SK-N-SH treated with all-trans-retinoic acid at 6 μM for 48 hours (cell line): ENCODE data around the gene ATP7B.
A peak's percentile ranks its signal among the peaks of the same experiment; 100 is the strongest.

Experiments used
- ATAC-seq: fragments of 200-7000 bp; cut with Tn5 transposase; 3 replicates; pipeline ENCODE4 v1.9.1; 2020; ENCODE audit warnings: mild to moderate bottlenecking, moderate library complexity
- ARNTL ChIP-seq: fragments of 450-650 bp; formaldehyde crosslinking; IDR thresholded peaks from 2 replicates; pipeline ENCODE4 v1.5.0; 2020; ENCODE audit warnings: low read depth, mild to moderate bottlenecking, moderate library complexity, borderline replicate concordance
- BACH2 ChIP-seq: fragments of 250-450 bp; sonication (Bioruptor Pico); IDR thresholded peaks from 2 replicates; pipeline ENCODE4 v1.9.0; 2021; ENCODE audit warnings: mild to moderate bottlenecking, borderline replicate concordance
- CSDC2 ChIP-seq: fragments of 250-450 bp; sonication (Bioruptor Pico); IDR thresholded peaks from 2 replicates; pipeline ENCODE4 v1.5.0; 2020; ENCODE audit warnings: mild to moderate bottlenecking, moderate library complexity
- CSRNP3 ChIP-seq: fragments of 250-450 bp; sonication (Bioruptor Pico); IDR thresholded peaks from 2 replicates; pipeline ENCODE4 v1.5.1; 2021; ENCODE audit warnings: mild to moderate bottlenecking, moderate library complexity
- ESRRG ChIP-seq: fragments of 250-450 bp; sonication (Bioruptor Pico); IDR thresholded peaks from 2 replicates; pipeline ENCODE4 v1.6.1; 2021; ENCODE audit warnings: mild to moderate bottlenecking
- GLIS3 ChIP-seq: fragments of 250-450 bp; sonication (Bioruptor Pico); IDR thresholded peaks from 2 replicates; pipeline ENCODE4 v1.5.0; 2020; ENCODE audit warnings: mild to moderate bottlenecking, moderate library complexity
- ISL1 ChIP-seq: fragments of 250-450 bp; sonication (Bioruptor Pico); IDR thresholded peaks from 2 replicates; pipeline ENCODE4 v2.1.2; 2022; ENCODE audit warnings: mild to moderate bottlenecking, moderate library complexity
- OSR1 ChIP-seq: fragments of 250-450 bp; sonication (Bioruptor Pico); IDR thresholded peaks from 2 replicates; pipeline ENCODE4 v1.8.0; 2022; ENCODE audit warnings: moderate library complexity, mild to moderate bottlenecking, inconsistent platforms
- RARB ChIP-seq: fragments of 250-450 bp; sonication (Bioruptor Pico); IDR thresholded peaks from 2 replicates; pipeline ENCODE4 v1.8.0; 2021; ENCODE audit warnings: mild to moderate bottlenecking, moderate library complexity
- SNAI2 ChIP-seq: fragments of 250-450 bp; sonication (Bioruptor Pico); IDR thresholded peaks from 2 replicates; pipeline ENCODE4 v1.5.0; 2020; ENCODE audit warnings: mild to moderate bottlenecking, moderate library complexity
- TCF4 ChIP-seq: fragments of 250-450 bp; sonication (Bioruptor Pico); IDR thresholded peaks from 2 replicates; pipeline ENCODE4 v1.8.0; 2021; ENCODE audit warnings: mild to moderate bottlenecking, moderate library complexity, borderline replicate concordance
- ZC3H10 ChIP-seq: fragments of 250-450 bp; sonication (Bioruptor Pico); IDR thresholded peaks from 2 replicates; pipeline ENCODE4 v1.5.1; 2021; ENCODE audit warnings: mild to moderate bottlenecking, moderate library complexity
- ZFP30 ChIP-seq: fragments of 450-650 bp; formaldehyde crosslinking; IDR thresholded peaks from 2 replicates; pipeline ENCODE4 v1.5.0; 2022; ENCODE audit warnings: mild to moderate bottlenecking, moderate library complexity
- ZNF565 ChIP-seq: fragments of 450-650 bp; formaldehyde crosslinking; conservative IDR thresholded peaks from 2 replicates; pipeline ENCODE4 v1.5.0; 2020; ENCODE audit warnings: low read depth, mild to moderate bottlenecking, moderate library complexity
- ZNF70 ChIP-seq: fragments of 450-650 bp; formaldehyde crosslinking; IDR thresholded peaks from 2 replicates; pipeline ENCODE4 v1.5.0; 2020; ENCODE audit warnings: mild to moderate bottlenecking, moderate library complexity
- ZNF8 ChIP-seq: fragments of 450-650 bp; formaldehyde crosslinking; IDR thresholded peaks from 2 replicates; pipeline ENCODE4 v1.5.0; 2020; ENCODE audit warnings: mild to moderate bottlenecking, moderate library complexity
- TF ChIP-seq, protein P1 (sequence below): fragments of 250-450 bp; sonication (Bioruptor Pico); IDR thresholded peaks from 2 replicates; pipeline ENCODE4 v1.5.1; 2020; ENCODE audit warnings: low read depth, mild to moderate bottlenecking, moderate library complexity
- TF ChIP-seq, protein P2 (sequence below): fragments of 250-450 bp; sonication (Bioruptor Pico); IDR thresholded peaks from 2 replicates; pipeline ENCODE4 v1.5.0; 2020; ENCODE audit warnings: mild to moderate bottlenecking, moderate library complexity
- TF ChIP-seq, protein P3 (sequence below): fragments of 250-450 bp; sonication (Bioruptor Pico); IDR thresholded peaks from 2 replicates; pipeline ENCODE4 v1.8.0; 2020; ENCODE audit warnings: mild to moderate bottlenecking, moderate library complexity, borderline replicate concordance

ATP7B gene

GRCh38 chr13:52012512-52012836 lies 1.2 kb upstream of the ATP7B start:
- ATAC-seq, result no peak; the same call in 2 of the 3 replicates
- no peak for TF ChIP-seq ZFP30 (CRISPR knock-in tag)
- no peak for TF ChIP-seq CSRNP3 (CRISPR knock-in tag)
- TF ChIP-seq SNAI2 (CRISPR knock-in tag), result no peak
- no peak for TF ChIP-seq ZC3H10 (CRISPR knock-in tag)
- TF ChIP-seq GLIS3 (CRISPR knock-in tag), result no peak
- TF ChIP-seq ZNF565, result no peak
- TF ChIP-seq RARB (CRISPR knock-in tag), result no peak
- TF ChIP-seq ARNTL, result no peak
- TF ChIP-seq, protein P1, sequence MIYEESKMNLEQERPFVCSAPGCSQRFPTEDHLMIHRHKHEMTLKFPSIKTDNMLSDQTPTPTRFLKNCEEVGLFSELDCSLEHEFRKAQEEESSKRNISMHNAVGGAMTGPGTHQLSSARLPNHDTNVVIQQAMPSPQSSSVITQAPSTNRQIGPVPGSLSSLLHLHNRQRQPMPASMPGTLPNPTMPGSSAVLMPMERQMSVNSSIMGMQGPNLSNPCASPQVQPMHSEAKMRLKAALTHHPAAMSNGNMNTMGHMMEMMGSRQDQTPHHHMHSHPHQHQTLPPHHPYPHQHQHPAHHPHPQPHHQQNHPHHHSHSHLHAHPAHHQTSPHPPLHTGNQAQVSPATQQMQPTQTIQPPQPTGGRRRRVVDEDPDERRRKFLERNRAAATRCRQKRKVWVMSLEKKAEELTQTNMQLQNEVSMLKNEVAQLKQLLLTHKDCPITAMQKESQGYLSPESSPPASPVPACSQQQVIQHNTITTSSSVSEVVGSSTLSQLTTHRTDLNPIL (CRISPR knock-in tag), result no peak
- TF ChIP-seq BACH2 (CRISPR knock-in tag), result no peak
- TF ChIP-seq, all 23 proteins: peak for 0

- TF ChIP-seq RARB (CRISPR knock-in tag) (no peak), GLIS3 (CRISPR knock-in tag) (no peak)
- ATAC-seq, result peak; percentile 98
Measured at GRCh38 chr13:52011632-52012511, 622 bp upstream of the ATP7B start, which contains the start of gene ALG11. Gene ALG11, plus strand, starts transcription at chr13:52012398. Its CDS starts 21 bp downstream, at chr13:52012419.

DNA sequence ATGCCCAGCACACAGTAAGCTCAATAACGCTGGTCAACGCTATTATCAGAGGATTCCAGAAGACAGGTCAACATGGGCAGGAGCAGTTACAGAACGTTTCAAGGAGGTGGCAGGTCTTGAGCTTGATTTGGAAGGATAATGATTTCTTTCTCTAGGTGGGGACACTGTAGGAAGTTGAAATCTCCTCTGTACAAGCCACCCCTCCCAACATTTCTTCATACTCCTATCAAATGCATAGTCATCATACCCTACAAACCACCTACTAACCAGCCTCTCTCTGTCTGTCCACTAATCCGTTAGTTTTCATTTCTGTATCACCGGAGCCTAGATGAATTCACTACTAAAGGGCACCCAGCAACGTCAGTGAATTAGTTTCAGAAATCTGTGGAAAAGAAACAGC lies 1.3 kb downstream of the ATP7B start:
- TF ChIP-seq, protein P1 (CRISPR knock-in tag), result no peak
- no peak for TF ChIP-seq ZC3H10 (CRISPR knock-in tag)
- no peak for TF ChIP-seq ZNF70
- TF ChIP-seq ZNF565, result no peak
- no peak for TF ChIP-seq OSR1 (CRISPR knock-in tag)
- TF ChIP-seq ESRRG (CRISPR knock-in tag), result no peak
- TF ChIP-seq ISL1, result no peak
- no peak for TF ChIP-seq ZNF8 (CRISPR knock-in tag)
- TF ChIP-seq CSRNP3 (CRISPR knock-in tag), result no peak

DNA sequence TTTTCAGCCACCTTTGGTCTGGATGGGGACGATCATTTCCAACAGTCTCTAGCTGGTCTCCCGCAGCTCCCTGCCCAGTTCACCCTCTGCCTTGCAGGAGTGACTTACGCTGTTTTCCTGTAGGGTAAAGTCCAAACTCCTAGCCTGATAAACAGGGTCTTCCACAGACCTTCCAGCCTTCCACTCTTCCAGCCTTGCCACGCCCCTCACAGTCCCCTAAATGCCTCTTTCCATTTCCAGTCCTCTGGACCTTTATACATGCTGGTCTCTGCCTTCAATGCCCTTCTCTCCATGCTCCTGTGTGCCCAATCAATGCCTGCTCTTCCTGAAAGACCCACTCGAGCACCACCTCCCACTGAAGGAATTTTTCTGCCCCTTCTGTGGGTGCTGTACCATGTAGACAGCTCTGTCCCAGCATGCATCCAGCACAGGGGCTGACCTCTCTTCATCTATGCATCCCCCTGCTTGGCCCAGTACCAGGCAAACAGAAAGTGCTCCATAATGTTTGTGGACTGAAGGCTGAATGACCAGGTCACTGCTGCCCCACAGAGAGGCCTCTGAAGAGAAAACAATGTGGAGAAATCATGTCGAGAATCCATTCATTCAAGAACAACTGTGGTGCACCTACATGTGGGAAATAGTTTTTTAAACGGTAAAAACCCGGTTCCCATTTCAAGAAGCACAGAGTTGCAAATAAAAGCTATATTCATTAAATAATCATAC lies 4.6 kb downstream of the ATP7B start:
- ATAC-seq, result no peak
- TF ChIP-seq TCF4 (CRISPR knock-in tag) (no peak), ESRRG (CRISPR knock-in tag) (no peak), BACH2 (CRISPR knock-in tag) (no peak), ZC3H10 (CRISPR knock-in tag) (no peak), ZNF70 (no peak), ZNF565 (no peak), ARNTL (no peak), GLIS3 (CRISPR knock-in tag) (no peak), CSDC2 (CRISPR knock-in tag) (no peak)
- TF ChIP-seq, protein P1 (CRISPR knock-in tag), result no peak
- TF ChIP-seq, protein P2, sequence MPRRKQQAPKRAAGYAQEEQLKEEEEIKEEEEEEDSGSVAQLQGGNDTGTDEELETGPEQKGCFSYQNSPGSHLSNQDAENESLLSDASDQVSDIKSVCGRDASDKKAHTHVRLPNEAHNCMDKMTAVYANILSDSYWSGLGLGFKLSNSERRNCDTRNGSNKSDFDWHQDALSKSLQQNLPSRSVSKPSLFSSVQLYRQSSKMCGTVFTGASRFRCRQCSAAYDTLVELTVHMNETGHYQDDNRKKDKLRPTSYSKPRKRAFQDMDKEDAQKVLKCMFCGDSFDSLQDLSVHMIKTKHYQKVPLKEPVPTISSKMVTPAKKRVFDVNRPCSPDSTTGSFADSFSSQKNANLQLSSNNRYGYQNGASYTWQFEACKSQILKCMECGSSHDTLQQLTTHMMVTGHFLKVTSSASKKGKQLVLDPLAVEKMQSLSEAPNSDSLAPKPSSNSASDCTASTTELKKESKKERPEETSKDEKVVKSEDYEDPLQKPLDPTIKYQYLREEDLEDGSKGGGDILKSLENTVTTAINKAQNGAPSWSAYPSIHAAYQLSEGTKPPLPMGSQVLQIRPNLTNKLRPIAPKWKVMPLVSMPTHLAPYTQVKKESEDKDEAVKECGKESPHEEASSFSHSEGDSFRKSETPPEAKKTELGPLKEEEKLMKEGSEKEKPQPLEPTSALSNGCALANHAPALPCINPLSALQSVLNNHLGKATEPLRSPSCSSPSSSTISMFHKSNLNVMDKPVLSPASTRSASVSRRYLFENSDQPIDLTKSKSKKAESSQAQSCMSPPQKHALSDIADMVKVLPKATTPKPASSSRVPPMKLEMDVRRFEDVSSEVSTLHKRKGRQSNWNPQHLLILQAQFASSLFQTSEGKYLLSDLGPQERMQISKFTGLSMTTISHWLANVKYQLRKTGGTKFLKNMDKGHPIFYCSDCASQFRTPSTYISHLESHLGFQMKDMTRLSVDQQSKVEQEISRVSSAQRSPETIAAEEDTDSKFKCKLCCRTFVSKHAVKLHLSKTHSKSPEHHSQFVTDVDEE (CRISPR knock-in tag), result no peak
- TF ChIP-seq, protein P3, sequence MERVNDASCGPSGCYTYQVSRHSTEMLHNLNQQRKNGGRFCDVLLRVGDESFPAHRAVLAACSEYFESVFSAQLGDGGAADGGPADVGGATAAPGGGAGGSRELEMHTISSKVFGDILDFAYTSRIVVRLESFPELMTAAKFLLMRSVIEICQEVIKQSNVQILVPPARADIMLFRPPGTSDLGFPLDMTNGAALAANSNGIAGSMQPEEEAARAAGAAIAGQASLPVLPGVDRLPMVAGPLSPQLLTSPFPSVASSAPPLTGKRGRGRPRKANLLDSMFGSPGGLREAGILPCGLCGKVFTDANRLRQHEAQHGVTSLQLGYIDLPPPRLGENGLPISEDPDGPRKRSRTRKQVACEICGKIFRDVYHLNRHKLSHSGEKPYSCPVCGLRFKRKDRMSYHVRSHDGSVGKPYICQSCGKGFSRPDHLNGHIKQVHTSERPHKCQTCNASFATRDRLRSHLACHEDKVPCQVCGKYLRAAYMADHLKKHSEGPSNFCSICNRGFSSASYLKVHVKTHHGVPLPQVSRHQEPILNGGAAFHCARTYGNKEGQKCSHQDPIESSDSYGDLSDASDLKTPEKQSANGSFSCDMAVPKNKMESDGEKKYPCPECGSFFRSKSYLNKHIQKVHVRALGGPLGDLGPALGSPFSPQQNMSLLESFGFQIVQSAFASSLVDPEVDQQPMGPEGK, result no peak

More for the DNA sequence above, 1.3 kb downstream of the ATP7B start:
- ATAC-seq, result no peak
